Transverse colon (tissue), 1 donor: ENCODE data around the gene TMEM156.

Source experiments
- EP300 ChIP-seq: sonication (generic); formaldehyde crosslinking; IDR thresholded peaks from one replicate; pipeline ENCODE4 v1.6.1; 2017; ENCODE audit warnings: antibody characterized with exemption, low read depth
- POLR2A ChIP-seq: fragments of 450-650 bp; IDR thresholded peaks from one replicate; pipeline ENCODE4 v1.6.1; 2016; ENCODE audit warnings: antibody characterized with exemption, mild to moderate bottlenecking, moderate library complexity

DNA sequence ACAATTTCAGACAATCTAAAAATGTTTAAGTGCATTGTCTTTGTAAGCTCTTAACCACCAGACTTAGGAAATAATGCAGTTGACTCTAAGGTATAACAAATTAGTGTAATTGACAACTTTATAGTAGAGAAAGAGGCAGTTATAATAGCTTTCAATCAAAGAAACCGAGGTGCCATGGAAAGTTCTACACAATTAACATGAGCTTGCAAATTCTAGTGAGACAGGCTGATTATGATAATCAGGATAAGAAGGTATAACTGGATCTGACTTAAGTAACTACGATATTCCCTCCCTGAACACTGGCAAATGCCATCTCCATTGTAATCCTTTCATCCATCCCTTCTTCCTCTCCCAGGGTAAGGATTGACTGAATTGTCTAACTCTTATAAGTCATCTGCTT is 18.4 kb upstream of the TMEM156 start:
- TF ChIP-seq POLR2A = no peak
- TF ChIP-seq EP300 = no peak
